Keratinocyte (primary cell): Measurements from ENCODE around the gene ZBTB7A. TPM values are rescaled to one million over a fixed set of nuclear protein-coding genes. Genes with fewer than 3 reads are reported as not detected.

Source experiments
- DNase-seq: peaks from one replicate; pipeline ENCODE4 v3.0.0-alpha.2; 2011; ENCODE audit warnings: low read depth, missing footprints, low spot score
- FAIRE-seq: peaks from 2 replicates; lab custom pipeline; 2011; peaks lifted over from hg19 to GRCh38; lab: Jason Lieb, UNC
- H2AFZ ChIP-seq: 2 replicates; pipeline ENCODE4 v1.6.0; 2012; ENCODE audit warnings: low read length, control low read depth, inconsistent platforms; ENCODE audit not compliant: control insufficient read depth
- H3K27ac ChIP-seq: 2 replicates; pipeline ENCODE4 v1.5.1; 2011; ENCODE audit warnings: low read length; ENCODE audit not compliant: control insufficient read depth, insufficient read depth
- H3K27me3 ChIP-seq: 3 replicates; pipeline ENCODE4 v1.6.0; 2011; ENCODE audit warnings: low read length; ENCODE audit not compliant: control insufficient read depth, insufficient read depth; ENCODE audit errors: extremely low read depth
- H3K36me3 ChIP-seq, 2 experiments: 2 replicates in 1 of 2; 3 replicates in 1 of 2; pipeline ENCODE4 v1.5.1; 2011; ENCODE audit warnings: low read length in 2 of 2, mild to moderate bottlenecking in 1 of 2; ENCODE audit not compliant: control insufficient read depth in 2 of 2, insufficient read depth in 2 of 2; ENCODE audit errors: extremely low read depth in 1 of 2
- H3K4me1 ChIP-seq: 3 replicates; pipeline ENCODE4 v1.5.1; 2011; ENCODE audit warnings: low read length; ENCODE audit not compliant: control insufficient read depth, insufficient read depth; ENCODE audit errors: extremely low read depth
- H3K4me2 ChIP-seq: 3 replicates; pipeline ENCODE4 v1.6.0; 2011; ENCODE audit warnings: low read depth, low read length; ENCODE audit not compliant: control insufficient read depth, insufficient read depth; ENCODE audit errors: extremely low read depth
- H3K4me3 ChIP-seq, 3 experiments: fragments of 200-600 bp in 1 of 3; sonication (generic) in 1 of 3; 2 replicates in 2 of 3; 3 replicates in 1 of 3; pipeline ENCODE4 v1.5.1; 2011 to 2016; ENCODE audit warnings: low read length in 3 of 3, mild to moderate bottlenecking in 3 of 3, control low read depth in 2 of 3, inconsistent platforms in 1 of 3, low read depth in 1 of 3, mixed read lengths in 1 of 3, mixed run types in 1 of 3, moderate library complexity in 1 of 3; ENCODE audit not compliant: control insufficient read depth in 2 of 3, insufficient read depth in 2 of 3; ENCODE audit errors: extremely low read depth in 1 of 3
- H3K79me2 ChIP-seq: 2 replicates; pipeline ENCODE4 v1.6.0; 2012; ENCODE audit warnings: low read length; ENCODE audit not compliant: control insufficient read depth, insufficient read depth
- H3K9ac ChIP-seq: 3 replicates; pipeline ENCODE4 v1.6.0; 2011; ENCODE audit warnings: low read length; ENCODE audit not compliant: control insufficient read depth, insufficient read depth; ENCODE audit errors: extremely low read depth
- H3K9me1 ChIP-seq: 3 replicates; pipeline ENCODE4 v1.6.0; 2011; ENCODE audit warnings: low read length; ENCODE audit not compliant: control insufficient read depth, insufficient read depth; ENCODE audit errors: extremely low read depth
- H3K9me3 ChIP-seq: 2 replicates; pipeline ENCODE4 v1.5.1; 2012; ENCODE audit warnings: low read depth, low read length; ENCODE audit not compliant: control insufficient read depth
- H4K20me1 ChIP-seq: 3 replicates; pipeline ENCODE4 v1.6.0; 2011; ENCODE audit warnings: low read length; ENCODE audit not compliant: control insufficient read depth, insufficient read depth; ENCODE audit errors: extremely low read depth
- CTCF ChIP-seq, 3 experiments: IDR thresholded peaks in 1 of 3; conservative IDR thresholded peaks in 1 of 3; optimal IDR thresholded peaks in 1 of 3; 2 replicates in 2 of 3; 3 replicates in 1 of 3; pipeline versions ENCODE3 to v1.5.1; 2011; ENCODE audit warnings: low read length in 3 of 3, mild to moderate bottlenecking in 3 of 3, moderate library complexity in 2 of 3, control low read depth in 1 of 3, inconsistent platforms in 1 of 3; ENCODE audit not compliant: insufficient read depth in 2 of 3; ENCODE audit errors: extremely low read depth in 1 of 3
- EZH2 ChIP-seq: IDR thresholded peaks from one replicate; pipeline ENCODE4 v1.6.1; 2012; ENCODE audit warnings: inconsistent platforms, mild to moderate bottlenecking, low read length, moderate library complexity
- dilution Hi-C: fragments of 300-500 bp; cut with MboI; formaldehyde crosslinking; loops from one replicate; pipeline ENCODE4 v1.7.0; 2020; ENCODE audit warnings: low sequenced_read_pairs; ENCODE audit not compliant: extremely low pct_ligation_motif_present
- polyA plus RNA-seq, 5 experiments: library from polyadenylated mRNA; depleted of rRNA in 3 of 5; stranded (reverse) in 3 of 5; stranded (forward) in 1 of 5; unstranded in 1 of 5; fragments of >200 nt; gene quantifications; 1 replicate in 1 of 5; 2 replicates in 3 of 5; 3 replicates in 1 of 5; pipeline versions ENCODE4 v1.2.1 to v1.2.3, GENCODE V29; 2011 to 2012; ENCODE audit warnings: missing spikeins in 2 of 5, low read depth in 1 of 5, low replicate concordance in 1 of 5

ZBTB7A gene
- polyA plus RNA-seq, 1 donor (not counting 4 experiments of a cell fraction or from before 2014, with no cell fraction given), result 3.7 TPM

- Histone ChIP-seq H3K9me3 (no peaks in the 10 kb centered on the region), H2AFZ (no peak overlapping the region), H3K4me2 (no peak overlapping the region), H3K79me2 (peaks cover 47% of the 10 kb centered on the region), H3K27ac (no peak overlapping the region), H4K20me1 (peaks cover 3% of the 10 kb centered on the region), H3K27me3 (no peaks in the 10 kb centered on the region), H3K9me1 (no peaks in the 10 kb centered on the region), H3K4me3 (no peak overlapping the region), H3K4me1 (peaks cover 14% of the 10 kb centered on the region), H3K9ac (no peak overlapping the region), H3K36me3 (peaks cover 21% of the 10 kb centered on the region in 2 experiments)
- TF ChIP-seq EZH2, result no peak
- TF ChIP-seq CTCF (optimal IDR thresholded peaks at IDR 0.05 in 1 of 3, IDR thresholded peaks at IDR 0.05 in 1 of 3, conservative IDR thresholded peaks at IDR 0.05 in 1 of 3; ENCODE audit: extremely low read depth in 1 of 3, insufficient read depth in 2 of 3, low read length in 3 of 3), result no peak
- FAIRE-seq (no peak), DNase-seq (no peak)
- dilution Hi-C loops, result no loop called here
Measured at GRCh38 chr19:4010808-4011110, 55.9 kb downstream of the ZBTB7A start.

- H3K36me3 ChIP-seq, result peaks cover 19 to 21% of the 10 kb centered on the region in 2 experiments
- H3K4me2 ChIP-seq, result peak overlapping the region; percentile 27
- FAIRE-seq, result no peak
- TF ChIP-seq CTCF (optimal IDR thresholded peaks at IDR 0.05 in 1 of 3, IDR thresholded peaks at IDR 0.05 in 1 of 3, conservative IDR thresholded peaks at IDR 0.05 in 1 of 3; ENCODE audit: extremely low read depth in 1 of 3, insufficient read depth in 2 of 3, low read length in 3 of 3) (no peak), EZH2 (no peak)
- no peaks in the 10 kb centered on the region for H4K20me1 ChIP-seq
- H2AFZ ChIP-seq, result no peak overlapping the region
- H3K27ac ChIP-seq, result no peak overlapping the region
- no peak for DNase-seq
- dilution Hi-C loops, result no loop called here
- peaks cover 47% of the 10 kb centered on the region for H3K79me2 ChIP-seq
- no peak overlapping the region for H3K4me3 ChIP-seq
- H3K4me1 ChIP-seq, result peaks cover 14% of the 10 kb centered on the region
- no peaks in the 10 kb centered on the region for H3K9me3 ChIP-seq
- no peaks in the 10 kb centered on the region for H3K27me3 ChIP-seq
- H3K9me1 ChIP-seq, result no peaks in the 10 kb centered on the region
- no peak overlapping the region for H3K9ac ChIP-seq
Measured at GRCh38 chr19:4009990-4010807, 56.5 kb downstream of the ZBTB7A start.
